ENCODE data around the gene TSNAX.

Gene TSNAX

GRCh38 chr1:231528172-231529029 lies at the start of gene TSNAX:
Gene TSNAX, plus strand, starts transcription at chr1:231528669. Its CDS starts 142 bp downstream, at chr1:231528811.
- peak within 1 kb of the TSS; percentile 80 for H3K27ac ChIP-seq
- TF ChIP-seq CTCF (conservative IDR thresholded peaks at IDR 0.05): no peak
- TF ChIP-seq ZFX (IDR thresholded peaks at IDR 0.05): peak; percentile 63

DNA sequence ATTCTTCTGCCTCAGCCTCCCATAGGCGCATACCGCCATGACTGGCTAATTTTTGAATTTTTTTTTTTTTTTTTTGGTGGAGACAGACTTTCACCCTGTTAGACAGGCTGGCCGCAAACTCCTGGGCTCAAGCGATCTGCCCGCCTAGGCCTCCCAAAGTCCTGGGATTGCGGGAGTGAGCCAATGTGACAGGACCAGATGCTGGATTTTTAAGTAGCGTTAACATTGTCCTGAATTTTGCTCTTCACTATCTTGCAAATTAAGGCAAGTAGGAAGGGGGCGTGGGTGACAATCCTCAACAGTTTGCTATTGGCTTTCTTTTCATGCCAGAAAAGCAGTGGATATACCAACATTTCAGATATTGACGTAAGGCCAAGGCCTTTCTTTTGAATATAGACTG lies 49.7 kb upstream of the TSNAX start:
- TF ChIP-seq CTCF (conservative IDR thresholded peaks at IDR 0.05) (no peak), ZFX (IDR thresholded peaks at IDR 0.05) (no peak)
- no peak overlapping the region for H3K27ac ChIP-seq

DNA sequence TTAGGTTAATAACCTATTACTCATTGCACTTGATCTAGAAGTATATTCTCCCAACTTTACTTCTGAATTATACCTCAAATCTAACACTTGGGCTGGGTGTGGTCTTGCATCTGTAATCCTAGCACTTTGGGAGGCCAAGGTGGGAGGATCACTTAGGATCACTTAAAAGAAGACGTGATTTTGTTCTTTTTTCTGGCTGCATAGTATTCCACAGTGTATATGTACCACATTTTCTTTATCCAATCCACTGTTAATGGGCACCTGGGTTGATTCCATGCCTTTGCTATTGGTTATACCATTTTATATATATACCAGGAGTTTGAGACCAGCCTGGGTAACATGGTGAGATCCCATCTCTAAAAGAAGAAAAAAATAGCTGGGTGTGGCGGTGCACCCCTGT lies 48.5 kb upstream of the TSNAX start:
- H3K27ac ChIP-seq: no peak overlapping the region
- TF ChIP-seq CTCF (conservative IDR thresholded peaks at IDR 0.05) (no peak), ZFX (IDR thresholded peaks at IDR 0.05) (no peak)

GRCh38 chr1:231481289-231481688 lies 47.2 kb upstream of the TSNAX start:
- no peak overlapping the region for H3K27ac ChIP-seq
- no peak for TF ChIP-seq CTCF (conservative IDR thresholded peaks at IDR 0.05)
- no peak for TF ChIP-seq ZFX (IDR thresholded peaks at IDR 0.05)

DNA sequence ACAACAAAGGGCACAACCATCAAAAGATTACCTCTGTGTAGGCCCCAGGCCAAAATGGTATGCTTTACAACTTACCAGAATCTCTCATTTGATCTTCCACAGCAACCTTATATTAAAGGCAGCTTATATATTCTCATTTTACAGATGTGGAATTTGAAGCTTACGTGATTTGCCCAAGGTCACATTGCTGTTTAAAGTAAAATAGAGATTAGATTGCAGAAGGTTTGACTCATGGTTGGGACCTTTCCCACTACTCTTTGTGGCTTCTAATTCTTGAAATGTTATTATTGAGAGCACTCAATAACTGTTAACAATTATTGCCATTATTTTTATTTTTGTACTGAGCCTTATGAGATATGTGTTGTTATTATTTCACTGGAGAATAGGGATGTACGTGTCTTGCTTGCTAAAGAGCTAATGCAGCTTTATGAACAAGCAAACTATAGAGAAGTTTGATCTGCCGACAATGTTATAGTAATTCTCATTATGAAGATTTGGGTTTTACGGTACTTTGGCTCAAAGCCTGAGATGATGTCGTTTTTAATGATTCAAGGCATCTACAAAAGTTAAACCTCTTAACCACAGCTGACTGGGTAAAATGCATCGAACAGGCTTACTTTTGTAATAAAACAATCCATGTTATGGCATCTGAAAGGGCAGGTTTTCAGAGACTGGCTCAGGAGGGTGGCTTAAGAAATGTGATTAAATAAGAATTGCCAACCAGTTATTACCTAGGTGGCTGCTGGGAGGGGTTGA lies 43.3 kb upstream of the TSNAX start:
- H3K27ac ChIP-seq: no peak overlapping the region
- TF ChIP-seq CTCF (conservative IDR thresholded peaks at IDR 0.05) (no peak), ZFX (IDR thresholded peaks at IDR 0.05) (no peak)

DNA sequence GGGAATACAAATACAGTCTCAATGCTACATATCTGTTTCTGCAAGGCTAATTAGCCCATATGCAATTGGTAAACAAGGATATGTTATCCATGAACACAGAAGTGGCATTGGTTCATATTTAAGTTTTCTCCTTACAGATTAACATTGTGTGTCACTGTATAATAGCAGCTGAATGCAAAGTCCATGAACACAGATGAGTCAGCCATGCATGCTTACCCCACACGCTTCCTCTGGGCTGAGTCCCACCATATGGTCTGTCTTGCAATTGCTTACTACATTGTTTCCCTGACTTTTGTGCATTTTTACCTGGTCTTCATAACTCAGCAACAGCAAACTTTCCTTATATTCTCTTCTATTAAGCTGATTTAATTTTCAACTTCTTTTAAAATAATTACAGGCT lies 41.5 kb upstream of the TSNAX start:
- TF ChIP-seq CTCF (conservative IDR thresholded peaks at IDR 0.05): no peak
- TF ChIP-seq ZFX (IDR thresholded peaks at IDR 0.05): no peak
- no peak overlapping the region for H3K27ac ChIP-seq

DNA sequence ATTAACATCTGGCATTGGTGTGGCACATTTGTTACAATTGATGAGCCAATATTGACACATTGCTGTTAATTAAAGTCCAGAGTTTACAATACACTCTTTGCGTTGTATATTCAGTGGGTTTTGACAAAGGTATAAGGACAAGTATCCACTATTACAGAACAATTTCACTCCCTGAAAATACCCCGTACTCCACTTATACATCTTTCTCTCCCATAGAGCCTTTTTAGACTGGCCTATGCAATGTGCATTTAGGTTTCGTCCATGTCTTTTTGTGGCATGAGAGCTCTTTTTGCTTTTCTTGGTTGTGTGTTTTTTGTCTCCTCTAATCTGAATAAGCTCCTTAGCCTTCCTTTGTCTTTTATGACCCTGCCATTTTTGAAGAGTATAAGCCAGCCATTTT lies 40.6 kb upstream of the TSNAX start:
- no peak overlapping the region for H3K27ac ChIP-seq
- TF ChIP-seq ZFX (IDR thresholded peaks at IDR 0.05) (no peak), CTCF (conservative IDR thresholded peaks at IDR 0.05) (no peak)
